ENCODE data around the gene LBP. TPM values are rescaled to one million over a fixed set of nuclear protein-coding genes. Genes with fewer than 3 reads are reported as not detected.

LBP gene
- total and polyA plus RNA-seq, 10 donors = 0.09 to 0.13 (median 0.11) TPM; not detected in 7

DNA sequence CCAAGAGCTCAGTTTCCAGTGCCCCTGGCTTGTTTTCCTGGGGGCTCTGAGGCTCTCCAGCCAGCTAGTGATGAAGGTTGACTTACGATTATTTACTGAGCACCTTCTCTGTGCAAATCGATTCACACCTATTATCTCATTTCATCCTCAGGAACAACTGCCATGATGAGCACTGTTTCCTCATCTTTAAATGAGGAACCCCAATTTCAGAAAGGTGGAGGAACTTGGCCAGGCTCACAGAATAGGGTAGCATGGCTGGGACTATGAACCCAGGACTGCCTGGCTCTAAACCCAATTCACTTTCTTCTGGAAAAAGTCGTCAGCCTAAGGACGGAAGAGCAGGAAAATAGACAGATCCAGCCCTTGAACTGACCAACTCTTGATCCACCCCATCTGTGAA, 45.8 kb upstream of the LBP start:
- intact Hi-C loops (cut with DNase I; ENCODE audit: low total_unique reads) = no loop called here
- TF ChIP-seq POLR2AphosphoS5 (IDR thresholded peaks at IDR 0.05) (no peak), POLR2A (IDR thresholded peaks at IDR 0.05) (no peak)
- Histone ChIP-seq H3K27me3 (replicated peaks in 1 of 7) (peaks cover 0 to 49% (median 11%) of the 10 kb centered on the region in 7 donors), H3K9me3 (no peaks in the 10 kb centered on the region), H3K27ac (peak overlapping the region in 6 of 8 donors; percentile 51 to 81 (median 76)), H3K36me3 (no peaks in the 10 kb centered on the region), H3K4me3 (no peak overlapping the region), H3K4me1 (peaks cover 0 to 75% (median 20%) of the 10 kb centered on the region in 6 donors)
- 58 to 89% (median 69%) methylated on average over 4 of the region's 4 CpGs for WGBS, 5 donors
- no peak for DNase-seq

DNA sequence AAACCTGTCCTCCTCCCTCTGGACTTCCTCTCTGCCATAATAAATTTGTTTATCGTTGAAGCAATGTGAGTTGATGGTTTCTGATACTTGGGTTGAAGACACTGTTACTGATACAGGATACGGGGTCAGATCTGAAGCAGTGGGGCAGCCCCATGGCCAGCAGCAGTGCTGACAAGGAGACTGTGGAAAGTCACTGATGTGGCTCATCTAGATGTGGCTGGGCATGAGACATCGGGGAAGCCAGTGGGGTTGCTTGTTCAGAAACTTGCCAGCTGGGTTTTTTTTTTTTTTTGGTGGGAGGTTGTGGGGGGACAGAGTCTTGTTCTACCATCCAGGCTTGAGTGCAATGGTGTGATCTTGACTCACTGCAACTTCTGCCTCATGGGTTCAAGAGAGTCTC, 45.0 kb upstream of the LBP start:
- H3K4me3 ChIP-seq = no peak overlapping the region
- intact Hi-C loops (cut with DNase I; ENCODE audit: low total_unique reads) = no loop called here
- no peak for DNase-seq
- H3K4me1 ChIP-seq = peaks cover 0 to 71% (median 20%) of the 10 kb centered on the region in 6 donors
- TF ChIP-seq, protein P1, sequence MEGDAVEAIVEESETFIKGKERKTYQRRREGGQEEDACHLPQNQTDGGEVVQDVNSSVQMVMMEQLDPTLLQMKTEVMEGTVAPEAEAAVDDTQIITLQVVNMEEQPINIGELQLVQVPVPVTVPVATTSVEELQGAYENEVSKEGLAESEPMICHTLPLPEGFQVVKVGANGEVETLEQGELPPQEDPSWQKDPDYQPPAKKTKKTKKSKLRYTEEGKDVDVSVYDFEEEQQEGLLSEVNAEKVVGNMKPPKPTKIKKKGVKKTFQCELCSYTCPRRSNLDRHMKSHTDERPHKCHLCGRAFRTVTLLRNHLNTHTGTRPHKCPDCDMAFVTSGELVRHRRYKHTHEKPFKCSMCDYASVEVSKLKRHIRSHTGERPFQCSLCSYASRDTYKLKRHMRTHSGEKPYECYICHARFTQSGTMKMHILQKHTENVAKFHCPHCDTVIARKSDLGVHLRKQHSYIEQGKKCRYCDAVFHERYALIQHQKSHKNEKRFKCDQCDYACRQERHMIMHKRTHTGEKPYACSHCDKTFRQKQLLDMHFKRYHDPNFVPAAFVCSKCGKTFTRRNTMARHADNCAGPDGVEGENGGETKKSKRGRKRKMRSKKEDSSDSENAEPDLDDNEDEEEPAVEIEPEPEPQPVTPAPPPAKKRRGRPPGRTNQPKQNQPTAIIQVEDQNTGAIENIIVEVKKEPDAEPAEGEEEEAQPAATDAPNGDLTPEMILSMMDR (IDR thresholded peaks at IDR 0.05 in 8 of 11, conservative IDR thresholded peaks at IDR 0.05 in 3 of 11) = no peak
- no peak for TF ChIP-seq POLR2A (IDR thresholded peaks at IDR 0.05)
- no peak for TF ChIP-seq POLR2AphosphoS5 (IDR thresholded peaks at IDR 0.05)
- H3K27ac ChIP-seq = peak overlapping the region in 1 of 8 donors; percentile 79
- H3K9me3 ChIP-seq = no peaks in the 10 kb centered on the region
- WGBS, 5 donors = 70 to 81% (median 78%) methylated on average over 3 of the region's 3 CpGs
- H3K36me3 ChIP-seq = no peaks in the 10 kb centered on the region
- H3K27me3 ChIP-seq (replicated peaks in 1 of 7) = peaks cover 0 to 58% (median 12%) of the 10 kb centered on the region in 7 donors

DNA sequence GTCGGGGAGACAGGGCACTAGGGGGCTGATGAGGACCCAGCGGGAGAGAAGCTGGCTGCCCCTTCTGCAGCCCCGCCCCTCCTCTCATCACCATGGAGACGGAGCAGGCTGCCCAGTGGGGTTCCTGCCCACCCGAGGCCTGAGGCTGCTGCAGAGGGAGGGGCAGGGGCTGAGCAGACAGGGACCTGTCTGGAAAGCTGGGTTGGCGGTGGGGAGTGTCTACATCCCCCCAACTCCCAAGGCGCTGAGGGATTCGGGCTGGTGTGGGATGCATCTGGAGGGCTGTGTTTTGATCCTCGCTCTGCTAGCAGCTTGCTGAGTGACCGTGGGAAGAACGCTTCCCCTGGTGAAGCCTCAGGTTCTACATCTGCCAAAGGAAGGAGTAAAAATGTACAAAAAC, 43.5 kb upstream of the LBP start:
- WGBS, 5 donors = 21 to 43% (median 23%) methylated on average over 11 of the region's 11 CpGs
- Histone ChIP-seq H3K36me3 (no peaks in the 10 kb centered on the region), H3K4me3 (no peak overlapping the region), H3K9me3 (no peaks in the 10 kb centered on the region), H3K27ac (peak overlapping the region in 2 of 8 donors; percentile 66 to 82), H3K27me3 (replicated peaks in 1 of 7) (peaks cover 0 to 72% (median 12%) of the 10 kb centered on the region in 7 donors), H3K4me1 (peaks cover 0 to 80% (median 17%) of the 10 kb centered on the region in 6 donors)
- intact Hi-C loops (cut with DNase I; ENCODE audit: low total_unique reads) = no loop called here
- TF ChIP-seq, protein P1 (IDR thresholded peaks at IDR 0.05 in 8 of 11, conservative IDR thresholded peaks at IDR 0.05 in 3 of 11) = no peak
- no peak for TF ChIP-seq POLR2AphosphoS5 (IDR thresholded peaks at IDR 0.05)
- no peak for TF ChIP-seq POLR2A (IDR thresholded peaks at IDR 0.05)
- peak; percentile 77 for DNase-seq

DNA sequence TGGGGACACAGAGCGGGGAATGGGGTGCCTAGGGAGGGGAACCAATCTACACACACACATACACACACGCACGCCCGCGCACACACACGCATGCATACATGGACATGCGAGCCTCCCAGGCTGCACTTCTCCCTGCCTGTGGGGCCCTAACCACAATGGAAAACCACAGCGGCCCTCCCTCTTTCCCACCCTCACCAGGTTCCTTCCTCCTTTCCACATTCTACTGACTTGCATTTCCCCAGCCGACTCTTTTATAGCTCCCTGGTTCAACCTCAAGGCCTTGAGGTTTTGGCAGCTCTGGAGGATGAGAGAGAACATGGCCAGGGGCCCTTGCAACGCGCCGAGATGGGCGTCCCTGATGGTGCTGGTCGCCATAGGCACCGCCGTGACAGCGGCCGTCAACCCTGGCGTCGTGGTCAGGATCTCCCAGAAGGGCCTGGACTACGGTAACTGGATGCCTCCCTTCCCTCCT, 42.3 kb upstream of the LBP start, which contains the start of gene BPI:
Gene BPI, plus strand, starts transcription at position 249 of the 472 bp plus-strand sequence. Its CDS starts 68 bp downstream, at position 317.
- intact Hi-C loops (cut with DNase I; ENCODE audit: low total_unique reads) = no loop called here

More for the DNA sequence above, 42.3 kb upstream of the LBP start, which contains the start of gene BPI:
- TF ChIP-seq, protein P1 (IDR thresholded peaks at IDR 0.05 in 8 of 11, conservative IDR thresholded peaks at IDR 0.05 in 3 of 11) = no peak
- TF ChIP-seq POLR2AphosphoS5 (IDR thresholded peaks at IDR 0.05) = peak in 1 of 3 donors; percentile 25
- TF ChIP-seq POLR2A (IDR thresholded peaks at IDR 0.05) = no peak
- Histone ChIP-seq H3K9me3 (no peaks in the 10 kb centered on the region), H3K4me3 (peak within 1 kb of the TSS in 4 of 8 donors; percentile 2 to 30 (median 9)), H3K27me3 (replicated peaks in 1 of 7) (peaks cover 0 to 79% (median 12%) of the 10 kb centered on the region in 7 donors), H3K27ac (peak within 1 kb of the TSS in 6 of 8 donors; percentile 9 to 82 (median 56)), H3K4me1 (peaks cover 0 to 70% (median 15%) of the 10 kb centered on the region in 6 donors), H3K36me3 (peaks cover 0 to 7% (median 0%) of the 10 kb centered on the region in 6 donors)
- WGBS, 5 donors = 18 to 33% (median 26%) methylated on average over 21 of the region's 21 CpGs
- peak; percentile 88 for DNase-seq

Measured in spleen (tissue), 11 donors.